ENCODE results near the gene NFIX.

- no peak for TF ChIP-seq CTCF (IDR thresholded peaks at IDR 0.05; ENCODE audit: insufficient read depth, low read depth, low read length)
- TF ChIP-seq EZH2 (IDR thresholded peaks at IDR 0.05; ENCODE audit: insufficient read depth, low read length), result no peak
Observed at GRCh38 chr19:12997967-12998940, 3.0 kb downstream of the NFIX start.

All from astrocyte (in vitro differentiated cells and primary cell).